B cell (primary cell): ENCODE data around the gene EPM2AIP1.

Experiments used
- EZH2 ChIP-seq: IDR thresholded peaks from 2 replicates; pipeline ENCODE4 v1.6.1; 2012; ENCODE audit warnings: borderline replicate concordance, low read depth, mild to moderate bottlenecking, moderate library complexity, low read length; ENCODE audit not compliant: insufficient read depth, poor library complexity, severe bottlenecking
- TF ChIP-seq, protein P1 (sequence below): fragments of 200-600 bp; IDR thresholded peaks from one replicate; pipeline ENCODE4 v1.8.0; 2022; ENCODE audit warnings: antibody characterized with exemption, mild to moderate bottlenecking

DNA sequence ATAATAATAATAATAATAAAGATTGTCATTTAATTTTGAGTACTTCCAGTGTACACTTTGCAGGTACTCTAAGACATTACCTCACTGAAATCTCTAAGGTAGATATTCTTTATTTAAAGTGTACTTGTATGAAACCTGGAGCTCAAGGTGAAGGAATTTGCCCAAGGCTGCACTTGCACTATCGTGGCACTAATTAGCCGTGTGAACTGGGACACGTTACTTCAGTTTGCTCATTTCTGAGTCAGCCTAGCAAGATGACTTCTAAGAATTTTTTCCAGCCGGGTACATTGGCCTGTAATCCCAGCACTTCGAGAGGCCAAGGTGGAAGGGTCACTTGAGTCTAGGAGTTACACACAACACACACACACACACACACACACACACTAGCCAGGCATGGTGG is 33.9 kb upstream of the EPM2AIP1 start:
- TF ChIP-seq, protein P1, sequence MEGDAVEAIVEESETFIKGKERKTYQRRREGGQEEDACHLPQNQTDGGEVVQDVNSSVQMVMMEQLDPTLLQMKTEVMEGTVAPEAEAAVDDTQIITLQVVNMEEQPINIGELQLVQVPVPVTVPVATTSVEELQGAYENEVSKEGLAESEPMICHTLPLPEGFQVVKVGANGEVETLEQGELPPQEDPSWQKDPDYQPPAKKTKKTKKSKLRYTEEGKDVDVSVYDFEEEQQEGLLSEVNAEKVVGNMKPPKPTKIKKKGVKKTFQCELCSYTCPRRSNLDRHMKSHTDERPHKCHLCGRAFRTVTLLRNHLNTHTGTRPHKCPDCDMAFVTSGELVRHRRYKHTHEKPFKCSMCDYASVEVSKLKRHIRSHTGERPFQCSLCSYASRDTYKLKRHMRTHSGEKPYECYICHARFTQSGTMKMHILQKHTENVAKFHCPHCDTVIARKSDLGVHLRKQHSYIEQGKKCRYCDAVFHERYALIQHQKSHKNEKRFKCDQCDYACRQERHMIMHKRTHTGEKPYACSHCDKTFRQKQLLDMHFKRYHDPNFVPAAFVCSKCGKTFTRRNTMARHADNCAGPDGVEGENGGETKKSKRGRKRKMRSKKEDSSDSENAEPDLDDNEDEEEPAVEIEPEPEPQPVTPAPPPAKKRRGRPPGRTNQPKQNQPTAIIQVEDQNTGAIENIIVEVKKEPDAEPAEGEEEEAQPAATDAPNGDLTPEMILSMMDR = no peak
- no peak for TF ChIP-seq EZH2
